ENCODE data around the gene RPL15.
"Not testable (repeated sequence)": the region's sequence is repeated elsewhere in the genome, so short reads cannot be mapped to it uniquely, and the experiment has no call there.

RPL15 gene

DNA sequence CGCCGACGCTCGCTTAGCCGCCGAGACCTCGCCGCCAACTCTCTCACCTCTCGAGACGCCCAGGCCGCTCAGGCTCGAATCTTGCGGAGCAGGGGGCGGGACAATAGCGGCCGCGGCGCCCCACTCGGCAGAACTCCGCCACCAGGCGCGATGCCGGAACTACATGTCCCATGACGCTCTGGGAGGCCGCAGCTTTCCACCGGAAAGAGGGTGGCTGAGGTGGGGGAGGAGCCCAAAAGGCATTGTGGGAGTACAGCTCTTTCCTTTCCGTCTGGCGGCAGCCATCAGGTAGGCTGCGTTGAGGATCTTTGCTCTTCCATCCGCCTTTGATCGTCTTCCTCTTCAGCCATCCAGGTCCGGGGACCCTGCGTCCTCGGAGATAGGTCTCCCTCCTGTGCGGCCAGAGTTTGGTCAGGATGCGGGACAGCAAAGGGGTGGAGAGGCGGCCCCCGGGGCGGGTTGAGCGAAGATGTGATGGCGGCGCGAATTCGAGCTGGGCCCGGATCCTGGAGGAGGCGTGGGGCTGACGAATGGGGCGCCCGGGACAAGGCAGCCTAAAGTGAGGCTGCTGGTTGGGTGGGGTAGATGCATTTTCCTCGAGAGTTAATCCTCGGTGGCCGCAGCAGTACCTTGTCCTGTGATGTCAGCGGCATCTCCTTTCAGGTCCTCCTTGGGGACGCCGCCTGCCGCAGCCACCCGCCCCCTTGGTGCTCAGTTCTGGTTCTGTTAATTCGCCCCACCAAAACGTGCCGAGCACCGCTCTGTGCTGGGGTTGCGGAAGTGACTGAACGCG, at the start of gene RPL15, which contains the start of gene NKIRAS1:
Gene RPL15, plus strand, starts transcription at position 247 of the 793 bp plus-strand sequence. CDS start 728 bp downstream, outside the sequence.
Gene NKIRAS1, minus strand, starts transcription at position 105 of the 793 bp plus-strand sequence. CDS start 6,086 bp downstream, outside the sequence.
- peak; percentile 98 for DNase-seq

DNA sequence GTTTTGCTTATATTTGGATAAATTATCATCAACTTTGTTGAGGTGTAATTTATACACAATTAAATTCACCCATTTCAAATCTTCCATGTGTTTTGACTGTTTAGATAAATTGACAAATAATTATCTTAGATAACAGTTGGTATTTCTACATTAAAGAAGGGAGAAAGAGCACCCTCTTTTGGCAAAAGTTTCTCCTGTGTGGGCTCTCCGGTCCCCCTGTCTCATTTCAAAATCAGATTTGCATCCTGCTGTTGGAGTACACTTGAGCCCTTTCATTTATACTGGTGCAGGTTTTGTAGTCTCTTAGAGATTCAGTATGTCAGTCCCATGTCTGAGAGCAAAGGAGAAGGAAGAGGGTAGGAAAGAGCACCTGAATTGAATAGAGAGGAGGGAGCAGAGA, 49.5 kb upstream of the RPL15 start:
- DNase-seq, result no peak

DNA sequence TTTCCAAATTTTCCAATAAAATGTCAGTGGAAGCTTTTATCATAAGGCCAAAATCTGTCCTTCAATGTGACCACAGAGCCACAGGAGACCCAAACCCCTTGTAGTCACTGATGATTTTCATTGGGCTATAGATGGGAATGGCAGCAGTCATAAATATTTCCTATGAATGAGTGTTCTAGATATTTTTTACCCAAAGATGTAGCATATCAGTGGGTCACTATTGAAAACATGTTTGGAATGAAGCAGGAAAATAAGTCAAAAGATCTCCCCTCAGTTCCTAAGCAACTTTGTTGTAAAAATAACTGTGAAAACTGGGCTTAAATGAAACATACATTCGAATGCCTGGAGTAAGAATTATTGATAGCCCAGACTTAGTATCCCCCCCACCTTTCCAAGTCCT, 49.1 kb upstream of the RPL15 start:
- DNase-seq, result no peak

DNA sequence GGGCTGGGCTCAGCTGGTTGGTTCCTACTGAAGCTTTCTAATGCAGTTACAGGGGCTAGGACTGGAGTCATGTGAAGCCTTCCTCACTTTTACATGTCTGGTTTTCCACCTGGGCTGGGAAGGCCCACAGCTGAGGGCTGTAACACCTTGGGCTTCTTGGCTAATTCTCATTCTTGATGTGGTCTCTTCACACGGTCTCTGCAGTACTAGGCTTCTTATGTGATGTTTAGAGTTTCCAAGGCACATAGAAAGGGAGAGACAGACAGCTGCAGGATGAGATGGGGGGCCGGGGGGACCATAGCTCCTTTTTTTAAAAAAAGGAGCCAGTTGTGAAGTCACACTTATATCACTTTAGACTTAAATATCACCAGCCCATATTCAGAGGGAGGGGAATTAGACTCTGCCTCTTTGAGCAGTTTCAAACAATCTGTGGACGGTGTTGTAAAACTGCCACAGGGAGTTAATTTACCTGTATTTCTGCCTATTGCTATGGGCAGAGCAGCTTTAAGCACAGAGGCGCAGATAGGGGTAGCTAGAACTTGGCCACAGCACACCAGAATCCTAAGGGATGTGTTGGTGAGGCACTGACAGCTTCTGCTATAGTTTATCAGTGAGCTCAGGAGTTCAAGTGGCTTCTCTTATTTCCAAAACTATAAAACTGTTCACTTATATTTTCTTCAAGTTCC, 46.8 kb upstream of the RPL15 start:
- no peak for DNase-seq

DNA sequence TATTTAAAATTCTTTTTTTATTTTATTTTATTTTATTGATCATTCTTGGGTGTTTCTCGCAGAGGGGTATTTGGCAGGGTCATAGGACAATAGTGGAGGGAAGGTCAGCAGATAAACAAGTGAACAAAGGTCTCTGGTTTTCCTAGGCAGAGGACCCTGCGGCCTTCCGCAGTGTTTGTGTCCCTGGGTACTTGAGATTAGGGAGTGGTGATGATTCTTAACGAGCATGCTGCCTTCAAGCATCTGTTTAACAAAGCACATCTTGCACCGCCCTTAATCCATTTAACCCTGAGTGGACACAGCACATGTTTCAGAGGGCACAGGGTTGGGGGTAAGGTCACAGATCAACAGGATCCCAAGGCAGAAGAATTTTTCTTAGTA, 46.3 kb upstream of the RPL15 start:
- DNase-seq, result not testable (repeated sequence)

DNA sequence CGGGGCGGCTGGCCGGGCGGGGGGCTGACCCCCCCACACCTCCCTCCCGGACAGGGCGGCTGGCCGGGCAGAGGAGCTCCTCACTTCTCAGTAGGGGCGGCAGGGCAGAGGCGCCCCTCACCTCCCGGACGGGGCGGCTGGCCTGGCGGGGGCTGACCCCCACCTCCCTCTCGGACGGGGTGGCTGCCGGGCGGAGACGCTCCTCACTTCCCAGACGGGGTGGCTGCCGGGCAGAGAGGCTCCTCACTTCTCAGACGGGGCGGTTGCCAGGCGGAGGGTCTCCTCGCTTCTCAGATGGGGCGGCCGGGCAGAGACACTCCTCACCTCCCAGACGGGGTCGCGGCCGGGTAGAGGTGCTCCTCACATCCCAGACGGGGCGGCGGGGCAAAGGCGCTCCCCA, 45.6 kb upstream of the RPL15 start:
- DNase-seq, result not testable (repeated sequence)

DNA sequence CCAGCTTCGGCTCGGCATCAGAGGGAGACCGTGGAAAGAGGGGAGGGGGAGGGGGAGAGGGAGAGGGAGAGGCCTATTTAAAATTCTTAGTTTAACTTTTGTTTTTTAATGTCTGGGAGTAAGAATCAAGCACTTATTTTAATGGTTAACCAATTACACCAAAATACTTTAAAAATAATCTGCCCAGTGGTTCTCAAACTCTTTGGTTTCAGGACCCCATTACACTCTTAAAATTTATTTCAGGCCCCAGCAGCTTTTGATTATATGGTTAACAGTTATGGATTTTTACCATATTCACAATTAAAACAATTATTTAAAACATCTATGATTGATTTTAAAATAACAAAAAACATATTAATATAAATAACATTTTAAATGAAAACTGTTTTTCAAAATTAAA, 44.6 kb upstream of the RPL15 start:
- DNase-seq, result no peak

DNA sequence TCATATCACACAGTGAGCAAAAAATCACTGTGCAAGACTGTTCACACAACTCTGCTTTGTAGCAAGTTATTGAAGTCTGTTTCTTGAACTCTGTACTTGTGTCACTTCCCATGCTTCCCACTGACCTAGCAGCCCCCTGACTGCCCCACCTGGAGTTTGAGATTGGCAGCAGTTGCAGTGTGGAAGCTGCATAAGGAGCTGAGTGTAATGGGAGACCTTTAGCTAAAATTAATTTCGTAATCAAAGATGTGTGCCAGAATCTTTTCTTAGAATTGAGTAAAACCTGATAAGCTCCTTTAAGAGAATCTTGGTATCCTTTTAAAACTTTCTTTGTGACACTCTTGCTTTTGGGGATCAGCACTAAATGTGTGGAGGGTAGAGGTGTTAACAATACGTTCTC, 43.0 kb upstream of the RPL15 start:
- DNase-seq, result no peak

DNA sequence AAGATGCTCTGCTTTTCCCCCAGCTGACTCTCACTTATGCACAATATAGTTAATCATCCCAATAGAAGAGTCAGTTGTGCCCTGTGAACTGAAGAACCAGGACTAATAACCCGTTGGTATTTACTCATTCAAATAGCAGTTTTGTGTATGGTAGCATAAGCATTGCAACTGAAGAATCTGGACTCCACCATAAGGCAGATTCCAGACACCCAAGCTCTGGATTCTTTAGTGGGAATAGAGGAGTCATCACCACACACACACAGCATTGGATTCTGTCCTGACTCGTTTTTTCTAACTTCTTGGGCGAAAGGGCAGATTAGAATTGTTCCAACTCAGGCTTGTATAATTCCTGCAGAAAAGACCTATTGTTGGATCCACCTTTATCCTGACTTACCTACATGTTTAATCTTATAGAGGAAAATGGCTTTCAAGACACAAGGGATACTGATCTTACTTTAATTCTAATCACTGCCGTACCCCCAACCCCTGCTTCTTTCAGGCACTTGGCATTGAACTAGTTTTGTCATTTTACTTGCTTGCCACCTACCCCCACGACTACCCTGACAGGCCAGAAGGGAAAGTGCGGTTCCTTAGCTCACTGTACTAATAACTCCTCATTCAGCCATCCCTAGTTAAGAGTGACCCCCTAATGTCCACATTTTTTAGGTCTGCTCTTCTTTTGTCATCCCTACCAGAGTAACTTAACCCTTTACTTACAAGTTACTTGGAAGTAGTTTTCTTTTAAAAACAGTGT, 42.4 kb upstream of the RPL15 start:
- DNase-seq, result no peak

DNA sequence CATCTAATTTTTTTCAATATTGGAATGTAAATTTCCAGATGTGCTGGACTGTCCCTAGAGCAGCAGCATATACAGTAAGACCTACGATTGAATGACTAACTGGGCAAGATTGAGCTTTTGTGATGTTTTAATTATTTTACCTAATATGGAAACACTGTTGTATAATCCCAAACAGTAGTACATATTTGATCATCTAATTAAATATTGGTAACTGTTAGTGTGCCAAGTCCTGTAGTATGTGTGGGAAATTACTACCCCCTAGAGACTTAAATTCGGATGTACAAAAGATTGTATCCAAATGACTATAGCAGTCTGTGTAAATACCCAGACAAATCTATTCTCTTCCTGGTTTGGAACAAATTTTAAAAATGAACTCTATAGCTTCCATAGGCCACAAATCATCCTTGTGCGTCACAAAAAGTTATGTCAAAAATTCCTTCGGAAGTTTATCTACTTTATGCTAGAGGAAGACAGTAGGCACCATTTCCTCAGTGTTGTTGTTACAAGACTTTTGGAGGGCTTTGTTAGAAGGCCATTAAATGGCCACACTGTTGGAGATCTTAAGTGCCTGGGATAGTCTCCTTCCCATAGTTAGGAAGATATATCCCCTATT, 41.7 kb upstream of the RPL15 start:
- DNase-seq, result no peak

DNA sequence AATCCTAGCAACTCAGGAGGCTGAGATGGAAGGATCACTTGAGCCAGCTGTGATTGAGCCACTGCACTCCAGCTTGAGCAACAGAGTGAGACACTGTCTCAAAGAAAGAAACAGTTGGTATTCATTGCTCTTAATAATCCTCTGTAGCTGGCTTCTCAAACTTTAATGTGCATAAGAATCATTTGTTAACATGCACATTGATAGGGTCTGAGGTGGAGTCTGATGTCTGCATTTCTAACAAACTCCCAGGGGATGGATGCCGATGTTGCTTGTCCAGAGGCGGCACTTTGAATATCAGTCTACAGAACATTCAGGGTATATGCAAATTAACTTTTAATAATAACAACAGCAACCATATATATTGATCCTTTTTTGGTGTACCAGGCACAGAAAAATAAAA, 40.0 kb upstream of the RPL15 start:
- no peak for DNase-seq

DNA sequence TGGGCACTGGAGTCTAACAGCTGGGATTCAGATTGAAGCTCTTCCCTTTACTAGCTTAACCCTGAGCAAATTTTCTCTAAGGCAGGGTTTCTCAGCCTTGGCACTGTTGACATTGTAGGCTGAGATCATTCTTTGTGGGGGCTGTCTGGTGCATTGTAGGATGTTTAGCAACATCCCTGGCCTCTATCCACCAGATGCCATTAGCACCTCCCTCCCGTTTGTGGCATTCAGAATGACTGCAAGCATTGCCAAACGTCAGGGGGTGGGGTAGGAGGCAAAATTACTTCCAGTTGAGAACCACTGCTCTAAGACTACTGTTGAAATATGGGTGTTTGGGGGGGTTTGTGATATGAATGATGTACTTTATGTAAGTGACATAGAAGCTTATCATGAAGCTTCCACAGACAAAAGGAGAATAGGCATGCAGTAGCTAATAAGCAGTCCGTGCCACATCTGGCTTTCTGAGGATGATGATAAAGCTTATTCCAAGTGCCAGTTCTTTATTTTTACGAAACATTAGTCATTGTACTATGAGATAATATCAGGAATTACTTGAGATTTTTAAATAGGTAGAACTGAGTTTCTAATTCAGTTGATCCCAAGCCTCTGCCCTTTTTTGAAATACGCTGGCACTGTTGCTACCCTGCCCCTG, 39.5 kb upstream of the RPL15 start:
- no peak for DNase-seq

DNA sequence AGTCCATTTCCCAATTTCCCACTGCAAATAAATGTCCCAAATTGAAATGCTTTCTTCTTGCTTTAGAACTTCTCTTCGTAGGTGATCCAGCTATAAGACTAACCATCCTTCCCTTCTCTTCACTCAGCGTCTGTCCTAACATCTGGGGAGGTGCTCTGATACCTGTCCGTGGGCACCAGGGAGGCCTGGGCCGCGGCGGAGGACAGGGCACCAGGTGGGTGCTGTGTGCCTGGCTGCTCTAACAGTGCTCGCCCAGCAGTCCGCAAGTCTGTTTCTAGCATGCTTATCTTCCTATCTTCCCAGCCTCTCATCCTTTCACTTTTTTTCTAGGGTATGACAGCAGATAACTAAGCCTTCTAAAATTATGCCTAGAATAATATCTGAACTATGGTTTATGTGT, 37.4 kb upstream of the RPL15 start:
- DNase-seq, result no peak

DNA sequence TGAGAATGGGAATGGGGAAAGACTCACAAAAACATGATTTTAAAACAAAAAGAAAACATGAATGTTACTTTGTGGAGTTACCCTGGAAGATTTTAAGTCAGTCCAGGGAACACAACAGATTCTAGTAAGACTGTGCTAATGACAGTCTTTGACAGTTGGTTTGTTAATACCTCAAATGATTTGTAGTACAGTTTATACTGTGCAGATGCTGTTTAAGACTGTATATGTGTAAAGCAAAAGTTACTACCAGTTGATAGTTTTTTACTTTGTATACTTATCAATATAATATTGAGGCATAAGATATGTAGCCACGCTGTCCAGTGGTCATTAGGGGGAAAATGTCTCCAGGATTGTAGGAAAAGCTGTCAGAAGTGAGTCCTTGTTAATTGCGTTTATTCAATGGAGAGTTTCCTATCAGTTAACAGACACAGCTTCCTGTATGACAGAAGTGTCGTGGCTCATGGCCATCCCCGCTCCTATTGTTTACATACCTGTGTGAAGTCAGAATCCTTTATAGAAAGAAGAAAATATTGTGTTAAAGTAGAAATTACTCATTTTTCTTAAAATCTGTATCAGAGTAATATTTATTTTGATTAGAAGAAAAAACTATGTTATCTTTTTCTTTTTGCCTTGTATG, 36.1 kb upstream of the RPL15 start:
- DNase-seq, result no peak

DNA sequence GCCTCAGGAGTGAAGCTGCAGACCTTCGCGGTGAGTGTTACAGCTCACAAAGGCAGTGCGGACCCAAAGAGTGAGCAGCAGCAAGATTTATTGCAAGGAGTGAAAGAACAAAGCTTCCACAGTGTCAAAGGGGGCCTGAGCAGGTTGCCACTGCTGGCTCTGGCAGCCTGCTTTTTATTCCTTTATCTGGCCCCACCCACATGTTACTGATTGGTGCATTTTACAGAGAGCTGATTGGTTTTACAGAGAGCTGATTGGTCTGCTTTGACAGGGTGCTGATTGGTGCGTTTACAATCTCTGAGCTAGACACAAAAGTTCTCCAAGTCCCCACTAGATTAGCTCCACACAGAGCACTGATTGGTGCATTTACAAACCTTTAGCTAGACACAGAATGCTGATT, 34.9 kb upstream of the RPL15 start:
- not testable (repeated sequence) for DNase-seq

DNA sequence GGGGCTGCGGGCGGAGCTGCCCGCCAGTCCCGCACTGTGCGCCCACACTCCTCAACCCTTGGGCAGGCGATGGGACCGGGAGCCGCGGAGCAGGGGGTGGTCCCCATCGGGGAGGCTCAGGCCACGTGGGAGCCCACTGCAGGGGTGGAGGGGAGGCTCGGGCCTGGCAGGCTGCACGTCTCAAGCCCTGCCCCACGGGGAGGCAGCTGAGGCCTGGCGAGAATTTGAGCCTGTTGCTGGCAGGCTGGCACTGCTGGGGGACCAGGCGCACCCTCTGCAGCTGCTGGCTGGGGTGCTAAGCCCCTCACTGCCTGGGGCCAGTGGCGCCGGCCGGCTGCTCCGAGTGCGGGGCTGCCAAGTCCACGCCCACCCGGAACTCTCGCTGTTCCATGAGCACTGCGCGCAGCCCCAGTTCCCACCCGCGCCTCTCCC, 34.4 kb upstream of the RPL15 start:
- DNase-seq, result no peak

DNA sequence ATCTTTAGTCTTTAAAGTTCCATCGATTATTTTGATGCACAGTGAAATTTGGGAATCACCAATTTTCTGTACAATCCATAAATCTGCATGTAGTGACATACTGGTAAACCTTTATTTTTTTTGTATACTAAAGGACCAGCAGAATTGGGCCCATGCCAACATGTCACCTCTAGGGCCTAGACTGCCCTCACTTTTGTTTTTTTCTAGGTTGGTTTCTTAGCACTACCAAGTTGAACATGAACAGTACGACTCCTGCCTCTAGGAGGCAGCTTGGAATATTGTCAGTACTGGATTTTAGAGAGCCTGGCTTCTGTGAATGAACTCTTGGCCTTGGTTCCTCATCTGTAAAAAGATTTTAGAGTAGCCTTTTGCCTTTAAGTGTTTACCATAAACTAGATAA, 32.5 kb upstream of the RPL15 start:
- no peak for DNase-seq

DNA sequence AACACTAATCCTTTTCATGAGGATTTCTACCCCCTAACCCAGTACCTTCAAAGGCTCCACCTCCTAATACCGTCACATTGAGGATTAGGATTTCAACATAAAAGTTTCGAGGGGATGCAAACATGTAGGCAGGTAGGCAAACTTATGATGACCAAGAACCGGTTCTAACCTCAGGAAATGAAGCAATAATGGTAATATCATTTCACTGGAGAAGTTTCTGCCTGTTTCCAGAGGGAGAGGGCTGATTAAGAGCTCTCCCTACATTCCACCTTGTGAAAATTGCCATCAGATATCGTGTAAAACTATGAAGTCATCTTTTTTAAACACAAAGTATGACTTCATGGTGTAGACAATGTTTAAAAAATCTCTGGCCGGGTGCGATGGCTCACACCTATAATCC, 31.7 kb upstream of the RPL15 start:
- DNase-seq, result no peak

DNA sequence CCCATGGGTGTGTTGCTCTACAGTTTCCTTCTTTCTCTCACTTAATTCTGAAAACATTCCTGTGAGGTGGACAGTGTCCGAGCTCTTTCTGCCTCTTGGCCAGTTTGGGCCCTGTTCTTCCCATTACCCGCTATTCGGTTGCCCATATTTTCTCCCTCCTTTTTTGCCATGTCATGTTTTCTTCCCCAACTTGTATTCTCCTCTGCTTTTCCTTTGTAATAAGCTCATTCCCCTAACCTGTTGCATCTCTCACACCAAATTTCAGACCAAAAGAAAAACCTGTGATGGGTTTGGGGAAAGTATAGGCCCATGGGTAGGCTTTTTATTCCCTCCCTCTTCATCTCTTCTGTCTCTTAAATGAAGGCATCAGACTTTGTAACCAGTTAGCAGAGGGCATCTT, 30.6 kb upstream of the RPL15 start:
- no peak for DNase-seq

DNA sequence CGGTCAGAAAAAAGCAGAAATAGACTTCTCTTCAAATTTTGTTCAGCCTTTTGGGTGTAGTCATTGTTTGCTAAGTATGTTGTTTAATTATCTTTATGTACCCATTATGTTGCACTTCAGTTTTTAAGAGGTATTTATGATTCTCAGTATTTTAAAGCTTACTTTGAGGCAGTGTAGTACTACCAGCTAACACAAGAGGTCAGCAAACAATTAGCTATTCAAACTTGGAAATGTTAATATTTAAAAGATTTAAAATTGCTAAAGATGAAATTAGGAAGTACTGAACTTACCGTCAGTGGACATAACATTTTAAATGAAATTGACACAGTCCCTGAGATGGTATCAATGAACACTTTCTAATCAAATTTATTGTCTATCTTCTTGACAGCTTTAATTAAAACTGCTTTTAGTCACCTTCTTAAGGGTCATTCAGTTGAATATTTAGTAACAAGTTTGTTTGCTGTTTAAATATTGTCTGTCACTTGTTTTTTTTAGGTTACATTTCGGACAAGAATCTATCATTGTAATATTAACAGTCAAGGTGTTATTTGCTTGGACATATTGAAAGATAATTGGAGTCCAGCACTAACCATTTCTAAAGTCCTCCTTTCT, 28.2 kb upstream of the RPL15 start:
- no peak for DNase-seq

DNA sequence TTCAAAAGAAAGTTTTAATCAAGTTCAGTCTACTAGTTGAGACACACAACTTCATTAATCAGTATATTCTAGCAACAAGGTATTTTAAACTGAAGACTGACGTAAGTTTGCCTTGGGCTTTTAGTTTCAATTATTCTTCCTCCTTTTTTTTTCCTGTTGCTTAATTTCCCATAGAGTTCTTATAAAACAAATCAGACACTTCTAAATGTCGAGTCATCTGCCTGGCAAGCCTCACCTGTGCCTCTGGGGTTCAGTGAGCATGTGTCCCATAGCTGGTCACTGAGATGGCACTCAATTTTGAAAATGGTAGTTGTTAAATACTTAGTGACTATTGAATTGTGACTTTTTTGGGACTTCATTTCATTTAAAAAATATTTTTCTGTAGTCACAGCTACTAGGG, 27.5 kb upstream of the RPL15 start:
- DNase-seq, result no peak

DNA sequence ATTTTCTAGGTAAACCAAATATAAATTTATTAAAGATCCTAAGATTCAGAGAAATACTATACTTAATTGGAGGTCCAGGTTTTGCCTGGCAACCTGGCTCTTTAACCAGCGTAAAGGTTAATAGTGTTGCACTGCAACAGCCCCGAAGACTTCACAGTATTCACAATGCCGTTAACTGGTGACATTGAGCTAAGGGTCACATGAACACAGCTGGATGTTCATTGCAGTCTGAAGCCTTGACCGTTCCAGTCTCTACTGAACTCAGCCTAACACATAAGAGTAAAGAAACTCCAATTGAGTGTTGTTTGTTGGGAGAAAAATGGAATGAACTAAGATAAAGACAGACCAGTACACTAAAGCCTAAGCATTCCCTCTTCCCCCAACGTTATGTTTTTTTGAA, 27.0 kb upstream of the RPL15 start:
- DNase-seq, result no peak
